GM18517 (cell line): Measurements from ENCODE around the gene TNK1.
"Not testable (repeated sequence)": the region's sequence is repeated elsewhere in the genome, so short reads cannot be mapped to it uniquely, and the experiment has no call there.

Source experiments
- ATAC-seq: cut with Tn5 transposase; IDR thresholded peaks from one replicate; pipeline ENCODE4 v1.9.1; 2021; ENCODE audit warnings: mild to moderate bottlenecking, moderate library complexity; ENCODE audit not compliant: unreplicated experiment

The TNK1 gene

GRCh38 chr17:7380855-7381683, at the start of gene TNK1:
TSS of gene TNK1 (plus strand) at chr17:7381089. CDS start at chr17:7382927, 1,838 bp downstream.
- no peak for ATAC-seq

- no peak for ATAC-seq
These were observed 48.8 kb upstream of the TNK1 start for GRCh38 chr17:7332111-7332510.

- not testable (repeated sequence) for ATAC-seq
These were observed 48.3 kb upstream of the TNK1 start for GRCh38 chr17:7332600-7333069.

- ATAC-seq = no peak
These were observed 45.9 kb upstream of the TNK1 start for GRCh38 chr17:7334938-7335538.

- ATAC-seq = not testable (repeated sequence)
These were observed 45.1 kb upstream of the TNK1 start for GRCh38 chr17:7335765-7336164.

- no peak for ATAC-seq
These were observed 44.4 kb upstream of the TNK1 start, which contains the start of gene ACAP1 for GRCh38 chr17:7336240-7337175. TSS of gene ACAP1 (plus strand) at chr17:7336529. CDS start at chr17:7336735, 206 bp downstream.

- ATAC-seq = not testable (repeated sequence)
These were observed 43.3 kb upstream of the TNK1 start for GRCh38 chr17:7337600-7337999.

- ATAC-seq = no peak
These were observed 40.7 kb upstream of the TNK1 start for GRCh38 chr17:7340179-7340578.

GRCh38 chr17:7341842-7342241, 39.0 kb upstream of the TNK1 start:
- ATAC-seq = no peak

GRCh38 chr17:7343250-7343649, 37.6 kb upstream of the TNK1 start:
- no peak for ATAC-seq

GRCh38 chr17:7346761-7347614, 33.9 kb upstream of the TNK1 start:
- no peak for ATAC-seq

GRCh38 chr17:7347630-7348477, 33.0 kb upstream of the TNK1 start:
- ATAC-seq = no peak

GRCh38 chr17:7348478-7349242, 32.2 kb upstream of the TNK1 start:
- no peak for ATAC-seq

- peak; percentile 63 for ATAC-seq
These were observed 29.0 kb upstream of the TNK1 start, which contains the start of gene KCTD11 for GRCh38 chr17:7351665-7352502. TSS of gene KCTD11 (plus strand) at chr17:7352162.

GRCh38 chr17:7352503-7352889, 28.4 kb upstream of the TNK1 start:
- ATAC-seq = no peak

- no peak for ATAC-seq
These were observed 27.8 kb upstream of the TNK1 start for GRCh38 chr17:7352910-7353635.
